K562 (cell line): ENCODE results near the gene TRIM38. TPM values are rescaled to one million over a fixed set of nuclear protein-coding genes. Genes with fewer than 3 reads are reported as not detected.

Experiments
- CBX5 ChIP-seq: IDR thresholded peaks from 2 replicates; pipeline ENCODE4 v1.6.1; 2014; ENCODE audit warnings: low read depth, borderline replicate concordance
- CHD2 ChIP-seq: IDR thresholded peaks from 2 replicates; pipeline ENCODE4 v1.6.1; 2011; ENCODE audit warnings: low read depth, low read length
- CUX1 ChIP-seq: fragments of 200-800 bp; sonication (Bioruptor generic); IDR thresholded peaks from 2 replicates; pipeline ENCODE4 v1.6.1; 2016; ENCODE audit warnings: missing genetic modification characterization, missing compliant biosample characterization
- DDX20 ChIP-seq: fragments of 450-650 bp; IDR thresholded peaks from 2 replicates; pipeline ENCODE4 v1.6.1; 2016; ENCODE audit warnings: missing genetic modification characterization, low read depth, mild to moderate bottlenecking, missing compliant biosample characterization, moderate library complexity
- KDM1A ChIP-seq, 2 experiments: fragments of 450-650 bp; IDR thresholded peaks; 2 replicates each; pipeline ENCODE4 v1.6.1; 2016; ENCODE audit warnings: mild to moderate bottlenecking in 2 of 2
- PCBP2 ChIP-seq: fragments of 200-400 bp; formaldehyde crosslinking; IDR thresholded peaks from 2 replicates; pipeline ENCODE4 v1.6.1; 2018; ENCODE audit warnings: low read length, low read depth, mild to moderate bottlenecking, moderate library complexity; ENCODE audit not compliant: poor library complexity, severe bottlenecking
- ZNF197 ChIP-seq: fragments of 200-800 bp; sonication (Bioruptor generic); IDR thresholded peaks from 2 replicates; pipeline ENCODE4 v1.6.1; 2016; ENCODE audit warnings: low read depth, missing genetic modification characterization, missing compliant biosample characterization
- ZNF318 ChIP-seq, 2 experiments: fragments of 450-650 bp; IDR thresholded peaks; 2 replicates each; pipeline ENCODE4 v1.6.1; 2016; ENCODE audit warnings: mild to moderate bottlenecking in 2 of 2, borderline replicate concordance in 1 of 2, low read depth in 1 of 2, moderate library complexity in 1 of 2
- ZNF324 ChIP-seq: fragments of 250-450 bp; sonication (Bioruptor Pico); IDR thresholded peaks from 2 replicates; pipeline ENCODE4 v1.4.0; 2020; ENCODE audit warnings: mild to moderate bottlenecking
- ZNF518B ChIP-seq: fragments of 250-450 bp; sonication (Bioruptor Pico); IDR thresholded peaks from 2 replicates; pipeline ENCODE4 v1.5.0; 2021; ENCODE audit warnings: mild to moderate bottlenecking, moderate library complexity
- polyA plus RNA-seq, 8 experiments: library from polyadenylated mRNA; depleted of rRNA in 4 of 8; stranded (reverse) in 5 of 8; unstranded in 3 of 8; fragments of >200 nt; fragmentation: Nextera tagmentation in 2 of 8; fragmentation: Illumina TruSeq in 1 of 8; extraction: Ambion mirVana in 2 of 8; extraction: Trizol in 1 of 8; gene quantifications; 2 replicates each; pipeline versions ENCODE4 v1.2.1 to v1.2.3, GENCODE V29; 2011 to 2014; ENCODE audit warnings: inconsistent platforms in 1 of 8, missing spikeins in 1 of 8
- total RNA-seq, 7 experiments: library from RNA; depleted of rRNA in 6 of 7; stranded (reverse); fragments of >200 nt in 6 of 7; fragmentation: Illumina TruSeq in 2 of 7; extraction: Trizol in 2 of 7; gene quantifications; 2 replicates each; pipeline versions ENCODE4 v1.2.1 to v1.2.3, GENCODE V29; 2011 to 2021; ENCODE audit warnings: low replicate concordance in 1 of 7

The TRIM38 gene
- total and polyA plus RNA-seq, 9 of the 15 experiments (the other 6 are each of a cell fraction or from before 2014, with no cell fraction given), result 1.7 to 6.7 (median 6.3) TPM

- TF ChIP-seq CUX1 (CRISPR knock-in tag) (no peak), ZNF324 (no peak), ZNF197 (no peak), ZNF518B (CRISPR knock-in tag) (no peak), KDM1A (IDR thresholded peaks at IDR 0.05) (no peak), CHD2 (no peak), CBX5 (no peak), DDX20 (tag) (no peak), PCBP2 (no peak), ZNF318 (IDR thresholded peaks at IDR 0.05; ENCODE audit: borderline replicate concordance in 1 of 2, low read depth in 1 of 2) (no peak)
Observed at GRCh38 chr6:26020329-26021000, 57.9 kb downstream of the TRIM38 start (continued).
